ENCODE measurements around the gene GPRC5D. TPM values are rescaled to one million over a fixed set of nuclear protein-coding genes. Genes with fewer than 3 reads are reported as not detected.

The GPRC5D gene
- total RNA-seq, 1 donor from 2014 or later, result not detected

DNA sequence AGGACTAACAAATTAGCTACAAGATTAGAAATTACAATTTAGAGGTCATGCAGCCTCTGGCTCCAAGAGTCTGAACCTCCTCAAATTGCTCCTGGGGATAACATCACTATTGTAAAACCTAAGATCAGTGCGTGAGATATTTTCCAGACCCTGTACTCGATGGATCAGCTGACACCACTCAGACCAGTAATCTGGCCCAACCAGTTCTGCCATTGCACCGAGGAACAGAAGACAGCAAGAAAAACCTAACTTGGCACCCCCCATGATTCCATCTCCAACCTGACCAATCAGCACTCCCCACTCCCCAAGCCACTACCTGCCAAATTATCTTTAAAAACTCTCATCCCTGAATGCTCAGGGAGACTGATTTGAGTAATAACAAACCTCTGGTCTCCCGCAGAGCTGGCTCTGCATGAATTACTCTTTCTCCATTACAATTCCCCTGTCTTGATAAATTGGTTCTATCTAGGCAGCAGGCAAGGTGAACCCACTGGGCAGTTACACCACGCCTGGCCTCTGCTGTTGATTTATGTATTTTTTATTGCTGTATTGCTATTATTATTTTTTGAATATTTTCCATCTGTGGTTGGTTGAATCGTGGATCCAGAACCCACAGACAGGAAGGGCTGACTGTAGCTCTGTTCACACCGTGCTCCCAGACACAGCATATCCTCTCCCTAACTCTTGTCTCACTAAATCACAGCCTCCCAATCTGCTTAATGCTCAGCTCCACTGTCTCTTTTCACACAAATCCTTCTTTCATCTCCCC, 38.9 kb upstream of the GPRC5D start:
- H3K4me3 ChIP-seq (ENCODE audit: low read depth, low read length), result no peak overlapping the region
- TF ChIP-seq, protein P1, sequence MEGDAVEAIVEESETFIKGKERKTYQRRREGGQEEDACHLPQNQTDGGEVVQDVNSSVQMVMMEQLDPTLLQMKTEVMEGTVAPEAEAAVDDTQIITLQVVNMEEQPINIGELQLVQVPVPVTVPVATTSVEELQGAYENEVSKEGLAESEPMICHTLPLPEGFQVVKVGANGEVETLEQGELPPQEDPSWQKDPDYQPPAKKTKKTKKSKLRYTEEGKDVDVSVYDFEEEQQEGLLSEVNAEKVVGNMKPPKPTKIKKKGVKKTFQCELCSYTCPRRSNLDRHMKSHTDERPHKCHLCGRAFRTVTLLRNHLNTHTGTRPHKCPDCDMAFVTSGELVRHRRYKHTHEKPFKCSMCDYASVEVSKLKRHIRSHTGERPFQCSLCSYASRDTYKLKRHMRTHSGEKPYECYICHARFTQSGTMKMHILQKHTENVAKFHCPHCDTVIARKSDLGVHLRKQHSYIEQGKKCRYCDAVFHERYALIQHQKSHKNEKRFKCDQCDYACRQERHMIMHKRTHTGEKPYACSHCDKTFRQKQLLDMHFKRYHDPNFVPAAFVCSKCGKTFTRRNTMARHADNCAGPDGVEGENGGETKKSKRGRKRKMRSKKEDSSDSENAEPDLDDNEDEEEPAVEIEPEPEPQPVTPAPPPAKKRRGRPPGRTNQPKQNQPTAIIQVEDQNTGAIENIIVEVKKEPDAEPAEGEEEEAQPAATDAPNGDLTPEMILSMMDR (conservative IDR thresholded peaks at IDR 0.05; ENCODE audit: low read depth, low read length), result no peak
- no peak for DNase-seq (ENCODE audit: low read depth)

DNA sequence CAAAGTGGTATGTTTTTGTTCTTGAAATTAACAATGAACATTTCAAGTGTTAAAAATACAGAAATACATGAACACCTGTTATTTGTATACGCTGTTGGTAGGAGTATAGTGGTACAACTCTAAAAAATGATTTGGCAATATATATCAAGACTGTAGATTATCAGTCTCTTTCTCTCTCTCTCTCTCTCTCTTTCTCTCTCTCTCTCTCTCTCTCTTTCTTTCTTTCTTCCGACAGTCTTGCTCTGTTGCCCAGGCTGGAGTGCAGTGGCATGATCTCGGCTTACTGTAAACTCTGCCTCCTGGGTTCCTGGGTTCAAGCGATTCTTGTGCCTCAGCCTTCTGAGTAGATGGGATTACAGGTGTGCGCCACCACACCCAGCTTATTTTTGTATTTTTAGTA, 35.5 kb upstream of the GPRC5D start:
- no peak overlapping the region for H3K4me3 ChIP-seq (ENCODE audit: low read depth, low read length)
- TF ChIP-seq, protein P1 (conservative IDR thresholded peaks at IDR 0.05; ENCODE audit: low read depth, low read length), result no peak
- no peak for DNase-seq (ENCODE audit: low read depth)

DNA sequence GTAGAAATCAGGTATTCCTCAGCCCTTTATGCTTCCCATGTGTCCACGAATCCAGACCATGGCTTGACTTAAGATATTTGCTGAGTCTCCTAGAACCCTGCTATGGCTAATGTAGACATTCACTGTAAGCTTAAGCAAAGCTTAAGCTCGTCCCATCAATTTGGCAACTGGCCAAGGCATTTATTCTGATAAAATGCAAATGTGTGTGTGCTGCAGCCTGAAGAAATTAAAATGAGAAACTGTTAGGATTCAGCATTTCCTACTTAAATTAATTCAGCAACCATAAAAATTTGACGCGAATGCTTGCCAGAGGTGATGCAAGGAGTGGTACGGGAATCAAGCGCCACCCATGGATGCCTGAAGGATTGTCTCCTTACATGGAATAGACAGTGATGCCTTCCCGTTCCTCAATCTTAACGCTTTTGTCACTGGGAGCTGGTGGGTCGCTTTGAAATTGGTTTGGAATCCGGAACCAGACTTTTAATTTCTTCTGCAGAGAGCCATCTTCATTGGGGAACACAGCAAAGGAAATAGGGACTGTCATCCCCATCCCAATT, 34.9 kb upstream of the GPRC5D start:
- TF ChIP-seq, protein P1 (conservative IDR thresholded peaks at IDR 0.05; ENCODE audit: low read depth, low read length), result no peak
- DNase-seq (ENCODE audit: low read depth), result no peak
- H3K4me3 ChIP-seq (ENCODE audit: low read depth, low read length), result no peak overlapping the region

DNA sequence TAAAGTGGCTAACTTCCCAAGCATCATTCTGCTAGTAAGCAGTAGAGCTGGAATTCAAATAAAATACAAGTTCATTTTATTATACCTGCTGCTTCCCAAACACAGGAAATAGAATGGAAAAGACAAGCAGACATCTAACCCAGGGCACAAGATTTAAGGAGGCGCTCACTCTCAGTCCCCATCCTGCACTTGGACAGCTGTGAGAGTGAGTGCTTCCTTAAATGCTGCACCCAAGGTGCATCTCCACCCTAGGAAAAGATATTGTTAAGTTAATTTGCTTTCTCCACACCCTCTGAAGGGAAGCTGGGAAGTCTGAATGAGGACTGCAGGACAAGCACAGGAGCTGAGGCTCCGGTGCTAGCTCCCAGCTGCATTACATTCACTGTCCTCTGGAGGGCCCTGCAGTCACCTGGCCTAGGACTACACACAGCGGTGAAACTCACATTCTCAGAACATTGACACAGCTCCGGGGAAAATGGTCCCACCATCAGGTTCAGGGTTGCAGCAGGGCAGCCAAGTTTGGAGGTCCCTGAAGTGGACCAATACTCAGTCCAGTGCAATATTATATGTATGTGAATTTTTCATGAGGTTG, 33.9 kb upstream of the GPRC5D start:
- H3K4me3 ChIP-seq (ENCODE audit: low read depth, low read length), result no peak overlapping the region
- TF ChIP-seq, protein P1 (conservative IDR thresholded peaks at IDR 0.05; ENCODE audit: low read depth, low read length), result peak; percentile 68
- no peak for DNase-seq (ENCODE audit: low read depth)

DNA sequence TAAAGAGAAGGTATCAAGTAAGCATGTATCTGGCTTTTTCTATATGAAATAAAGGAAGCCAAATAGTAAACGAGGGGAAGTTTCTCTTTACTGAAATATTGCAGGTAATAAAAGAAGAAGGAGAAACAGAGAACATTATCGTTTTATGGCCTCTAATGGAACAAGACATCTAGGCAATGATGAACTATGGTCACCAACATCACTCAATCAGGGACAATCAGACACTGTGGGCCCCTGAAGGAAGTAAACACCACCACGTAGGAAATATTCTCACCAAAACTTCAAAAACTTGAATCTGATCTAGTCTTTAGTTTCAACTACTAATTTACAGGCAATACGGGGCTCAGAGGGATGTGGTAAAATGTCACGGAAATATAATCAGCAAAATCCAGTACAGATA, 32.2 kb upstream of the GPRC5D start:
- no peak overlapping the region for H3K4me3 ChIP-seq (ENCODE audit: low read depth, low read length)
- TF ChIP-seq, protein P1 (conservative IDR thresholded peaks at IDR 0.05; ENCODE audit: low read depth, low read length), result no peak
- DNase-seq (ENCODE audit: low read depth), result no peak

DNA sequence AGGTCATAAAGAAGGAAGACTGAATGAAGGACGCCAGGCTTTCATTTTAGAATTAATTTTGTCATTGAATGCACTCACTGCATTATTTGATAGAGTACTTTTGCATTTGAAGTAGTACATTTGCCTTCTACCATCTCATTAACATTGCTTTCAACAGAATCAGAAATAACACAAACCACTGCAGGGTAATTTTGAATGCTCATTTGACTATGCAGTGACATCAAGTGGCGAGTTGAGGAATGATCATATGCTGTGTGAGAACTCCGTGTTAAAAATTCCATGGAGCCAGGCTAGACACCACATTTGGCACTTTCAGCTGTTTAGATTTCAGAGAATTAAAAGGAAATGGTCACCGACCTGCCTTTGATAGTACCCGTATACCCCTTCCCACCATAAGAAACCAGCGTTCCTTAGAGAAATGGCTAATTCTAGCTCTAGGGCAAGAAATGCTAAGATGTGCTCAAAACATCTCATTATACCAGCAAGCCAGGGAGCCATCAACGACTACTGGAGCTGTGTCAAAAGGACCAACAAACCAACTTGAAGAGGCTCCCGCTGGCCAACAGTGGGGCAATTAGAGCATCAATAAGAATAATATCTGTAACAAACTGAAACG, 31.6 kb upstream of the GPRC5D start:
- no peak overlapping the region for H3K4me3 ChIP-seq (ENCODE audit: low read depth, low read length)
- no peak for DNase-seq (ENCODE audit: low read depth)
- TF ChIP-seq, protein P1 (conservative IDR thresholded peaks at IDR 0.05; ENCODE audit: low read depth, low read length), result peak; percentile 76
